Measurements from ENCODE around the gene FOXD3. TPM values are rescaled to one million over a fixed set of nuclear protein-coding genes. Genes with fewer than 3 reads are reported as not detected.

FOXD3 gene
- not detected for total RNA-seq
- not detected for polyA plus RNA-seq
- not detected for total RNA-seq

- Histone ChIP-seq H3K27me3 (ENCODE audit: control insufficient read depth in 2 of 2, insufficient read depth in 2 of 2, low read length in 2 of 2) (peaks cover 42 to 77% of the 10 kb centered on the region in 2 donors), H3K27ac (ENCODE audit: low read depth, low read length) (no peak within 1 kb of the TSS), H3K4me1 (ENCODE audit: control insufficient read depth in 2 of 2, insufficient read depth in 2 of 2, low read length in 2 of 2) (peaks cover 2 to 13% of the 10 kb centered on the region in 2 donors), H3K4me3 (ENCODE audit: low read length) (peak within 1 kb of the TSS; percentile 40), H3K36me3 (ENCODE audit: control insufficient read depth in 2 of 3, insufficient read depth in 3 of 3, low read length in 3 of 3) (no peaks in the 10 kb centered on the region), H3K9me3 (ENCODE audit: control insufficient read depth in 2 of 3, low read length in 3 of 3) (peaks cover 0 to 28% (median 0%) of the 10 kb centered on the region in 3 experiments)
- Mint-ChIP-seq H3K9me3 (peaks cover 3 to 74% (median 33%) of the 10 kb centered on the region in 11 donors), H3K27ac (peak within 1 kb of the TSS in 8 of 9 donors; percentile 67 to 88 (median 78)), H3K4me3 (peak within 1 kb of the TSS; percentile 76 to 89 (median 84)), H3K4me1 (peaks cover 7 to 74% (median 50%) of the 10 kb centered on the region in 7 donors), H3K36me3 (peaks cover 0 to 29% (median 5%) of the 10 kb centered on the region in 5 donors), H3K27me3 (peaks cover 63 to 84% (median 78%) of the 10 kb centered on the region in 5 donors)
- peak; percentile 43 for ATAC-seq
- peak in 5 of 9 donors; percentile 5 to 48 (median 26) for DNase-seq
- ChIA-PET CTCF (no interaction called here), POLR2A (no interaction called here)
- intact Hi-C loops (cut with micrococcal nuclease), result loop anchor here in 1 of 2 donors (2.0 to 5.0 kb wide), 3 partner anchors 44 to 925 kb away; partner anchors contain the start of genes ALG6, EFCAB7 and ITGB3BP
Measured at GRCh38 chr1:63322114-63322943, at the start of gene FOXD3. FOXD3 (plus strand) TSS chr1:63322567; CDS start chr1:63323059, 492 bp downstream.

- Mint-ChIP-seq H3K9me3 (no peaks in the 10 kb centered on the region), H3K36me3 (no peaks in the 10 kb centered on the region), H3K4me1 (no peaks in the 10 kb centered on the region), H3K27me3 (peaks cover 11 to 25% (median 22%) of the 10 kb centered on the region in 5 donors), H3K4me3 (no peak overlapping the region), H3K27ac (no peak overlapping the region)
- ChIA-PET POLR2A (no interaction called here), CTCF (no interaction called here)
- Histone ChIP-seq H3K36me3 (ENCODE audit: control insufficient read depth in 2 of 3, insufficient read depth in 3 of 3, low read length in 3 of 3) (no peaks in the 10 kb centered on the region), H3K27me3 (ENCODE audit: control insufficient read depth in 2 of 2, insufficient read depth in 2 of 2, low read length in 2 of 2) (peaks cover 0 to 3% of the 10 kb centered on the region in 2 donors), H3K9me3 (ENCODE audit: control insufficient read depth in 2 of 3, low read length in 3 of 3) (no peaks in the 10 kb centered on the region), H3K4me3 (ENCODE audit: low read length) (no peak overlapping the region), H3K4me1 (ENCODE audit: control insufficient read depth in 2 of 2, insufficient read depth in 2 of 2, low read length in 2 of 2) (no peaks in the 10 kb centered on the region), H3K27ac (ENCODE audit: low read depth, low read length) (no peak overlapping the region)
- intact Hi-C loops (cut with micrococcal nuclease), result no loop called here
- DNase-seq (no peak), ATAC-seq (no peak)
Measured at GRCh38 chr1:63272811-63273210, 49.6 kb upstream of the FOXD3 start.

- no peaks in the 10 kb centered on the region for H3K9me3 Mint-ChIP-seq
Measured at GRCh38 chr1:63274371-63274770, 48.0 kb upstream of the FOXD3 start.

GRCh38 chr1:63274979-63275378 is 47.4 kb upstream of the FOXD3 start:
- no peaks in the 10 kb centered on the region for H3K9me3 ChIP-seq (ENCODE audit: control insufficient read depth in 2 of 3, low read length in 3 of 3)
- H3K36me3 ChIP-seq (ENCODE audit: control insufficient read depth in 2 of 3, insufficient read depth in 3 of 3, low read length in 3 of 3), result no peaks in the 10 kb centered on the region
- ATAC-seq (no peak), DNase-seq (no peak)
- CTCF ChIA-PET, result no interaction called here
- Mint-ChIP-seq H3K36me3 (no peaks in the 10 kb centered on the region), H3K27me3 (peaks cover 3 to 19% (median 12%) of the 10 kb centered on the region in 5 donors), H3K9me3 (no peaks in the 10 kb centered on the region), H3K27ac (no peak overlapping the region), H3K4me1 (no peaks in the 10 kb centered on the region), H3K4me3 (no peak overlapping the region)
- H3K27ac ChIP-seq (ENCODE audit: low read depth, low read length), result no peak overlapping the region
- intact Hi-C loops (cut with micrococcal nuclease), result no loop called here
- no peak overlapping the region for H3K4me3 ChIP-seq (ENCODE audit: low read length)
- POLR2A ChIA-PET, result no interaction called here
- H3K4me1 ChIP-seq (ENCODE audit: control insufficient read depth in 2 of 2, insufficient read depth in 2 of 2, low read length in 2 of 2), result no peaks in the 10 kb centered on the region
- H3K27me3 ChIP-seq (ENCODE audit: control insufficient read depth in 2 of 2, insufficient read depth in 2 of 2, low read length in 2 of 2), result peaks cover 0 to 3% of the 10 kb centered on the region in 2 donors

More at GRCh38 chr1:63274371-63274770, 48.0 kb upstream of the FOXD3 start:
- ATAC-seq, result no peak
- Mint-ChIP-seq H3K27ac (no peak overlapping the region), H3K27me3 (peaks cover 3 to 19% (median 16%) of the 10 kb centered on the region in 5 donors), H3K4me3 (no peak overlapping the region), H3K4me1 (no peaks in the 10 kb centered on the region), H3K36me3 (no peaks in the 10 kb centered on the region)
- no peak overlapping the region for H3K4me3 ChIP-seq (ENCODE audit: low read length)
- H3K27ac ChIP-seq (ENCODE audit: low read depth, low read length), result no peak overlapping the region
- DNase-seq, result no peak
- H3K4me1 ChIP-seq (ENCODE audit: control insufficient read depth in 2 of 2, insufficient read depth in 2 of 2, low read length in 2 of 2), result no peaks in the 10 kb centered on the region
- peaks cover 0 to 3% of the 10 kb centered on the region in 2 donors for H3K27me3 ChIP-seq (ENCODE audit: control insufficient read depth in 2 of 2, insufficient read depth in 2 of 2, low read length in 2 of 2)
- no peaks in the 10 kb centered on the region for H3K36me3 ChIP-seq (ENCODE audit: control insufficient read depth in 2 of 3, insufficient read depth in 3 of 3, low read length in 3 of 3)
- no peaks in the 10 kb centered on the region for H3K9me3 ChIP-seq (ENCODE audit: control insufficient read depth in 2 of 3, low read length in 3 of 3)
- ChIA-PET CTCF (no interaction called here), POLR2A (no interaction called here)
- intact Hi-C loops (cut with micrococcal nuclease), result no loop called here

GRCh38 chr1:63276624-63277023 is 45.7 kb upstream of the FOXD3 start:
- Histone ChIP-seq H3K4me1 (ENCODE audit: control insufficient read depth in 2 of 2, insufficient read depth in 2 of 2, low read length in 2 of 2) (no peaks in the 10 kb centered on the region), H3K36me3 (ENCODE audit: control insufficient read depth in 2 of 3, insufficient read depth in 3 of 3, low read length in 3 of 3) (no peaks in the 10 kb centered on the region), H3K4me3 (ENCODE audit: low read length) (no peak overlapping the region), H3K27me3 (ENCODE audit: control insufficient read depth in 2 of 2, insufficient read depth in 2 of 2, low read length in 2 of 2) (peaks cover 0 to 3% of the 10 kb centered on the region in 2 donors), H3K9me3 (ENCODE audit: control insufficient read depth in 2 of 3, low read length in 3 of 3) (no peaks in the 10 kb centered on the region), H3K27ac (ENCODE audit: low read depth, low read length) (no peak overlapping the region)
- ATAC-seq (no peak), DNase-seq (no peak)
- ChIA-PET POLR2A (no interaction called here), CTCF (no interaction called here)
- H3K27ac Mint-ChIP-seq, result no peak overlapping the region
- no peaks in the 10 kb centered on the region for H3K9me3 Mint-ChIP-seq
- H3K36me3 Mint-ChIP-seq, result no peaks in the 10 kb centered on the region
- intact Hi-C loops (cut with micrococcal nuclease), result no loop called here
- H3K4me3 Mint-ChIP-seq, result no peak overlapping the region
- no peaks in the 10 kb centered on the region for H3K4me1 Mint-ChIP-seq
- peaks cover 3 to 19% (median 12%) of the 10 kb centered on the region in 5 donors for H3K27me3 Mint-ChIP-seq

- no peak for ATAC-seq
- Histone ChIP-seq H3K4me3 (ENCODE audit: low read length) (no peak overlapping the region), H3K27me3 (ENCODE audit: control insufficient read depth in 2 of 2, insufficient read depth in 2 of 2, low read length in 2 of 2) (peaks cover 0 to 3% of the 10 kb centered on the region in 2 donors), H3K9me3 (ENCODE audit: control insufficient read depth in 2 of 3, low read length in 3 of 3) (no peaks in the 10 kb centered on the region), H3K4me1 (ENCODE audit: control insufficient read depth in 2 of 2, insufficient read depth in 2 of 2, low read length in 2 of 2) (no peaks in the 10 kb centered on the region), H3K36me3 (ENCODE audit: control insufficient read depth in 2 of 3, insufficient read depth in 3 of 3, low read length in 3 of 3) (no peaks in the 10 kb centered on the region), H3K27ac (ENCODE audit: low read depth, low read length) (no peak overlapping the region)
- H3K4me1 Mint-ChIP-seq, result peaks cover 0 to 1% (median 0%) of the 10 kb centered on the region in 7 donors
- H3K27ac Mint-ChIP-seq, result no peak overlapping the region
- H3K9me3 Mint-ChIP-seq, result peaks cover 0 to 1% (median 0%) of the 10 kb centered on the region in 11 donors
- peaks cover 7 to 24% (median 13%) of the 10 kb centered on the region in 5 donors for H3K27me3 Mint-ChIP-seq
- ChIA-PET CTCF (no interaction called here), POLR2A (no interaction called here)
- H3K4me3 Mint-ChIP-seq, result no peak overlapping the region
- intact Hi-C loops (cut with micrococcal nuclease), result no loop called here
- no peaks in the 10 kb centered on the region for H3K36me3 Mint-ChIP-seq
- no peak for DNase-seq
Measured at GRCh38 chr1:63277195-63278192, 44.9 kb upstream of the FOXD3 start.
